K562 (cell line): ENCODE measurements around the gene SYT3. TPM values are rescaled to one million over a fixed set of nuclear protein-coding genes. Genes with fewer than 3 reads are reported as not detected.

Experiments
- BCLAF1 ChIP-seq, 2 experiments: fragments of 450-650 bp in 1 of 2; IDR thresholded peaks; 2 replicates each; pipeline ENCODE4 v1.6.1; 2011 to 2017; ENCODE audit warnings: low read depth in 2 of 2, antibody characterized with exemption in 1 of 2, borderline replicate concordance in 1 of 2, low read length in 1 of 2, mild to moderate bottlenecking in 1 of 2, mixed read lengths in 1 of 2; ENCODE audit not compliant: control insufficient read depth in 1 of 2
- CBFB ChIP-seq: sonication (generic); formaldehyde crosslinking; IDR thresholded peaks from 2 replicates; pipeline ENCODE4 v1.4.0; 2020; ENCODE audit warnings: mild to moderate bottlenecking, missing genetic modification reagents
- HES1 ChIP-seq: fragments of 450-650 bp; IDR thresholded peaks from 2 replicates; pipeline ENCODE4 v1.6.1; 2016; ENCODE audit warnings: low read depth, mild to moderate bottlenecking, moderate library complexity
- OTX1 ChIP-seq: fragments of 450-650 bp; formaldehyde crosslinking; IDR thresholded peaks from 2 replicates; pipeline ENCODE4 v1.4.0; 2022; ENCODE audit warnings: mild to moderate bottlenecking
- PHF20 ChIP-seq: fragments of 450-650 bp; IDR thresholded peaks from 2 replicates; pipeline ENCODE4 v1.6.1; 2018; ENCODE audit not compliant: partially characterized antibody
- SIN3A ChIP-seq, 2 experiments: fragments of 150-350 bp in 1 of 2; IDR thresholded peaks; 2 replicates each; pipeline ENCODE4 v1.6.1; 2011 to 2016; ENCODE audit warnings: borderline replicate concordance in 2 of 2, low read depth in 2 of 2, low read length in 2 of 2, mild to moderate bottlenecking in 2 of 2, moderate library complexity in 2 of 2; ENCODE audit not compliant: control insufficient read depth in 1 of 2
- SP2 ChIP-seq: IDR thresholded peaks from 2 replicates; pipeline ENCODE4 v1.6.1; 2011; ENCODE audit warnings: mild to moderate bottlenecking, low read depth, low read length, moderate library complexity; ENCODE audit not compliant: poor library complexity, severe bottlenecking; ENCODE audit errors: extremely low read depth
- ZNF407 ChIP-seq: fragments of 450-650 bp; IDR thresholded peaks from 2 replicates; pipeline ENCODE4 v1.6.1; 2016; ENCODE audit warnings: low read depth
- polyA plus RNA-seq, 8 experiments: library from polyadenylated mRNA; depleted of rRNA in 4 of 8; stranded (reverse) in 5 of 8; unstranded in 3 of 8; fragments of >200 nt; fragmentation: Nextera tagmentation in 2 of 8; fragmentation: Illumina TruSeq in 1 of 8; extraction: Ambion mirVana in 2 of 8; extraction: Trizol in 1 of 8; gene quantifications; 2 replicates each; pipeline versions ENCODE4 v1.2.1 to v1.2.3, GENCODE V29; 2011 to 2014; ENCODE audit warnings: inconsistent platforms in 1 of 8, missing spikeins in 1 of 8
- total RNA-seq, 7 experiments: library from RNA; depleted of rRNA in 6 of 7; stranded (reverse); fragments of >200 nt in 6 of 7; fragmentation: Illumina TruSeq in 2 of 7; extraction: Trizol in 2 of 7; gene quantifications; 2 replicates each; pipeline versions ENCODE4 v1.2.1 to v1.2.3, GENCODE V29; 2011 to 2021; ENCODE audit warnings: low replicate concordance in 1 of 7

Gene SYT3
- total and polyA plus RNA-seq, 9 of the 15 experiments (the other 6 are each of a cell fraction or from before 2014, with no cell fraction given): 0.36 to 2.0 (median 0.54) TPM; not detected in 2

- no peak for TF ChIP-seq ZNF407
- TF ChIP-seq SIN3A (IDR thresholded peaks at IDR 0.05; ENCODE audit: borderline replicate concordance in 2 of 2, control insufficient read depth in 1 of 2, low read depth in 2 of 2, low read length in 2 of 2): no peak
- TF ChIP-seq SP2: no peak
- TF ChIP-seq CBFB: 0 out of 2 replicates have a peak, but pooled peaks have one; percentile 65
- no peak for TF ChIP-seq BCLAF1 (IDR thresholded peaks at IDR 0.05; ENCODE audit: borderline replicate concordance in 1 of 2, control insufficient read depth in 1 of 2, low read depth in 2 of 2, low read length in 1 of 2)
- TF ChIP-seq PHF20: peak; percentile 12
- peak; percentile 7; the same call in 1 of the 2 replicates for TF ChIP-seq OTX1 (CRISPR knock-in tag)
- TF ChIP-seq HES1: peak; percentile 42; the same call in 1 of the 2 replicates
Measured at GRCh38 chr19:50679177-50680125, 39.8 kb upstream of the SYT3 start (continued).
